ES-I3 (cell line): Measurements from ENCODE around the gene KRT35.

Experiments used
- H3K36me3 ChIP-seq: 2 replicates; pipeline ENCODE4 v1.6.1; 2013; ENCODE audit warnings: mild to moderate bottlenecking, low read length, control low read depth, moderate library complexity; ENCODE audit not compliant: insufficient read depth
- H3K4me1 ChIP-seq: 2 replicates; pipeline ENCODE4 v1.6.1; 2013; ENCODE audit warnings: mild to moderate bottlenecking, control low read depth, low read length; ENCODE audit not compliant: insufficient read depth
- H3K9ac ChIP-seq: 2 replicates; pipeline ENCODE4 v1.6.1; 2013; ENCODE audit warnings: low read depth, mild to moderate bottlenecking, low read length, moderate library complexity
- H3K9me3 ChIP-seq: 2 replicates; pipeline ENCODE4 v1.6.1; 2013; ENCODE audit warnings: mild to moderate bottlenecking, low read length, moderate library complexity; ENCODE audit not compliant: control insufficient read depth, insufficient read depth

KRT35 gene

DNA sequence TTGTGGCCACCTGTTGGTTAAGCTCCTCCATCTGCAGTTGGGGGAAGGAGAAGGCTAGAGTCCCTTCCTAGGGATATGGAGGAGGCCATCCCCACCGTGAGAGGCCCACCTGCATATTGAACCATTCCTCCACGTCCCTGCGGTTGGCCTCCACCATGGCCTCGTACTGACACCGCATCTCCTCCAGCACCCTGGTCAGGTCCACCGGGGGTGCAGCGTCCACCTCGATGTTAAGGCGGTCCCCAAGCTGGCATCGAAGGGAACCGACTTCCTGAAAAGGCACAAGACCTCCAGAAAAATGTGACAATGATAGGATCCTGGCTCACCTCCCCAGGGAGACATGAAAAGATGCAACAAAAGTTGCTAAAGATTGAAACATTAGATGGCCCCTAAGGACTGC lies 16.8 kb downstream of the KRT35 start:
- H3K4me1 ChIP-seq, result no peaks in the 10 kb centered on the region
- no peaks in the 10 kb centered on the region for H3K9me3 ChIP-seq
- no peak overlapping the region for H3K9ac ChIP-seq
- no peaks in the 10 kb centered on the region for H3K36me3 ChIP-seq

- Histone ChIP-seq H3K4me1 (no peaks in the 10 kb centered on the region), H3K9me3 (no peaks in the 10 kb centered on the region), H3K9ac (no peak overlapping the region), H3K36me3 (no peaks in the 10 kb centered on the region)
Observed at GRCh38 chr17:41463746-41464145, 17.2 kb downstream of the KRT35 start.

DNA sequence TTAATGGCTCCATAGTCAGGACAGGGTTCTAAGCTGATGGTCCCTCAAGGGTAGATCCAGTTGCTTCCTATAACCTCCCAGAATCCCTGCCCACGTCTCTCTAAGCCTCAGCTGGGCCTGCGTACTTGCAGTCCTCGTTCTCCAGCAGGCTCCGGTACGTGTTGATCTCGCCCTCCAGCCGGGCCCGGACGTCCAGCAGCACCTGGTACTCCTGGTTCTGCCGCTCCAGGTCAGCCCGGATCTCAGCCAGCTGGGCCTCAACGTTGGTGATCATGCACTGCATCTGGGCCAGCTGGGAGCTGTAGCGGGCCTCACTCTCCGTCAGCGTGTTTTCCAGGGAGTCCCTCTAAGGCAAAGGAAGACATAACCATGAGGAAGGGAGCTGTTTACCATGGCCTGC lies 18.2 kb downstream of the KRT35 start:
- H3K36me3 ChIP-seq, result no peaks in the 10 kb centered on the region

DNA sequence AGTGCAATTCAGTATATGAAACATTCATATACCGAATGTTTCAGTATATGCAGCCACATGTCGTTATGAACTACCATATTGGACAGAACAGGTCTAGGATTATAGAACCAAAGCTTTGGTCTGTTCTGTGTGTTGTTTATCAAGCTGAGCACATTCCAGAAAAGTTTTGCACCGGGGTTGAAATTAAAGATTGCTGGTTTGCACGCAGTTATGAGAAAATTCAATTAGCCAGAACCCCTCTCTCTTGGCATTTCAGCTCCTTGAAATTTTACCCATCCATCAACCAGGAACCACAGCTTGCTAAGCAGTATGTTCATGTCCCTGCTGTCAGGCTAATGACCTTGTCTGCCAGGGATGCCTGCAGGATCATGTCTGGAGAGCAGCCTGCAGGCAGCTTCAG lies 23.3 kb downstream of the KRT35 start:
- Histone ChIP-seq H3K4me1 (no peaks in the 10 kb centered on the region), H3K9me3 (no peaks in the 10 kb centered on the region), H3K36me3 (no peaks in the 10 kb centered on the region)

More for the DNA sequence above, 18.2 kb downstream of the KRT35 start:
- Histone ChIP-seq H3K9me3 (no peaks in the 10 kb centered on the region), H3K9ac (no peak overlapping the region), H3K4me1 (no peaks in the 10 kb centered on the region)

DNA sequence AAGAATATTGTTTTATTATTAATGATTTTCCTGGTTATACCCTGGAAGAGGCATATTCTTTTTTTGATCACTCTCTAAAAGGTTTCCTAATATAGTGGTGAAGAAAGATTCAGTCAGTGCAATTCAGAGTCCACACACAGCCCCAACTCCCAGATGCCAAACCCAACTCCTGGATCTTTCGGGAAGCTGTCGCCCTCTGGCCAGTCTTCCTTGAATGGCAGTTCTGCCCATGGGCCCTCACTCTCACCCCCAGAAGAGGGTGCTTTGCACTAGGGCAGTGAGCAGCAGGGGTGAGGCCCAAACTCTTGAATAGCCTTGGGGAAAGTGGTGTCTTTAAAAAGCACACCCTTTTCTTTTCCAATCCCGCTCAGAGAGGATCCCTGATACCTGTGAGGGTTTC lies 24.7 kb downstream of the KRT35 start:
- Histone ChIP-seq H3K4me1 (no peaks in the 10 kb centered on the region), H3K9ac (no peak overlapping the region)

More for the DNA sequence above, 23.3 kb downstream of the KRT35 start:
- H3K9ac ChIP-seq, result no peak overlapping the region

GRCh38 chr17:41455236-41455635 lies 25.7 kb downstream of the KRT35 start:
- H3K4me1 ChIP-seq, result no peaks in the 10 kb centered on the region
- H3K9me3 ChIP-seq, result peaks cover 2% of the 10 kb centered on the region
- no peaks in the 10 kb centered on the region for H3K36me3 ChIP-seq
- no peak overlapping the region for H3K9ac ChIP-seq

More for the DNA sequence above, 24.7 kb downstream of the KRT35 start:
- peaks cover 2% of the 10 kb centered on the region for H3K9me3 ChIP-seq
- H3K36me3 ChIP-seq, result no peaks in the 10 kb centered on the region

DNA sequence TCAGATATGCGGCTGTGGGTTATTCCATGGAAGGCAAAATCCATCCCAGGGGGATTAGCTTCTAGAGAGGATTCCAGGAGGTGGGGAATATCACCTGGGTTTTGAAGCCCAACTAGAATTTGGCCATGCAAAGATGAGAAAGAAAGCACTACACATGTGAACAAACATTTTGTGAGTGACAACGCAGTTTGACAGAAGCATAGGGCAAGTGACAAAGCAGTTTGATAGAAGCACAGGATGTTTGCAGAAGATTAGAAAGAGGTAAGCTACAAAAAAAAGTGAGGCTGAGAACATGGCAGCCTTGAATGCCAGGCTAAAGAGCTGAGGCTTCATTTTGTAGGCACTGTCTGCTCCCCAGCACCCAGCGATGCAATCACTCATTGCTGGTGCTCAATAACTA lies 27.9 kb downstream of the KRT35 start:
- Histone ChIP-seq H3K9ac (no peak overlapping the region), H3K36me3 (no peaks in the 10 kb centered on the region), H3K9me3 (peaks cover 2% of the 10 kb centered on the region), H3K4me1 (no peaks in the 10 kb centered on the region)

DNA sequence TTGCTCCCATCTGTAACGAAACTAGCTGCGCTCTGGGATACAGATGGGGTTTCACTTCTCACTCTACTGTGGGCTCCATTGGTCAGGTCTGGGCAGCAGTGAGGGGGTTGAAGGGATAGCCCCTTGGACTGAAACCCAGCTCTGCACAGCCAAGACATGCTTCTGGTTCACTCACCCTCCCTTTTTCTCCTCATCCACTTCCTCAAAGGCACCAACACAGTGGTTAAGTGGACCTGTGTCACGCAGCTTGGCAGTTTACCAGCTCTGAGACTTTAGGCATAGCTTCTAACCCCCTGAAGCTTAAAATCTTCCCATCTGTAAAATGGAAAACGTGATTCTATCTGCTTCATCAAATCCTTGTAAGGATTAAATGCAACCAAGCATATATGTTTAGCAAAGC lies 28.7 kb downstream of the KRT35 start:
- H3K9me3 ChIP-seq, result peaks cover 2% of the 10 kb centered on the region
- no peaks in the 10 kb centered on the region for H3K36me3 ChIP-seq
- no peak overlapping the region for H3K9ac ChIP-seq
- H3K4me1 ChIP-seq, result no peaks in the 10 kb centered on the region

DNA sequence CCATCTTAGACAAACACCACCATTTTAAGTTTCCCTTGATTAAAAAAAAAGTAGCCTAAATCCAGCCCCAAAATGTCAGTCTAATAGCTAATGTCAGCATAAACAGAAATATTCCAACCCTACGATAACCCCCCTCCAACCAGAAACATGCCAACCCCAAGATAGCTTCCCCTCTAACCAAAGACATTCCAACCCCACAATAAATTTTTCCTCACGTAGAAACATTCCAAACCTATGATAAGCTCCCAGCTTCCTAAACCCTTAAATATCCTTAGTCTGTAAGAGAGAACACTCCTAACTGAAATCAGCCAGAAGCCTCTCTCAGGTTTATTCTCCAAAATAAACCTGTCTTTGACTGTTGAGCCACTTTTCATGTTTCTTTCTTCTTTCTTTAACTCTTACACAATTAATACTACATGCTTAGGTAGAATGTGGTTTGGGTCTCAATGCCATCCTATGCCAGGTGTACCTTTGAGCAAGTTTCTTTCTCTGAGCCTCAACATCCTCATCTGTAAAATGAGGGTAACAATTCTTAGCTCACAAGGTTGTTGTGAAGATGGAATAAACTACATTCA lies 29.7 kb downstream of the KRT35 start:
- no peak overlapping the region for H3K9ac ChIP-seq
- no peaks in the 10 kb centered on the region for H3K4me1 ChIP-seq
- H3K9me3 ChIP-seq, result peaks cover 2% of the 10 kb centered on the region
- no peaks in the 10 kb centered on the region for H3K36me3 ChIP-seq

GRCh38 chr17:41449008-41449407 lies 31.9 kb downstream of the KRT35 start:
- H3K36me3 ChIP-seq, result no peaks in the 10 kb centered on the region
- no peak overlapping the region for H3K9ac ChIP-seq
- peaks cover 2% of the 10 kb centered on the region for H3K9me3 ChIP-seq
- no peaks in the 10 kb centered on the region for H3K4me1 ChIP-seq

DNA sequence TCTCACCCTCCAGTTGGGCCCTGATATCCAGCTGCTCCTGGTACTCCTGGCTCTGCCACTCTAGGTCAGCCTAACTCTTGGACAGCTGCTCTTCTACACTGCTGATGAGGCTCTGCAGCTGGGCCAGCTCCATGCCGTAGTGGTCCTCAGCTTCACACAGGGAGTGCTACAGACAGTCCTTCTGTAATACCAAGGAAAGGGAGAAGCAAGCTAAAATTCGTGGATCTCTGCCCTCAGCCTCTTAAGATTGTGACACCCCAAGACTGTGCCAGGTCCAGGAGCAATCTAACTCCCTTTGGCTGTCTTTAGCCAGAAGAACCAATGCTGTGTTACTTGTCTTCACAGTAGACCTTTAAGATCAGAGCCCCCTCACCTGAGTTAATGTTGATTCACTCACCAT lies 32.4 kb downstream of the KRT35 start:
- Histone ChIP-seq H3K9ac (no peak overlapping the region), H3K36me3 (no peaks in the 10 kb centered on the region), H3K9me3 (peaks cover 2% of the 10 kb centered on the region), H3K4me1 (no peaks in the 10 kb centered on the region)

DNA sequence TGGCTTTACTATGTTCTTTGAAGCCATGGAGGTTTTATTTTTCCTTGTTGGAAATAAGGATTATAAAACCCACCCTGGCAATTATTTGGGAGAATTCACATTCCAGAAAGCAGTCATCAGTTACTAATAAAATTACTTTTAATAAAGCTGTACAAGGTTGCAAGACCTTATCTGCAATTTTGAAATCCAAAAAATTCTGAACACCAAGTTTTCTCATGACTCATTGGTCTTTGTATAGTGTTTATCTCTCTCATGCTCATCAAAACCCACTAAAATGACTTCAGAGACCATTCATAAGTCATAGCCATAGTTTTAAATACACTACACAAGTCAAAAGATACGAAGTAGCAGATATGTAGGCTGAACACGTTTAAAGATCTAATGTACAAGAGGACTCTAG lies 34.1 kb downstream of the KRT35 start:
- Histone ChIP-seq H3K9me3 (peaks cover 2% of the 10 kb centered on the region), H3K4me1 (no peaks in the 10 kb centered on the region), H3K36me3 (no peaks in the 10 kb centered on the region), H3K9ac (no peak overlapping the region)

GRCh38 chr17:41444640-41445039 lies 36.3 kb downstream of the KRT35 start:
- no peak overlapping the region for H3K9ac ChIP-seq
- no peaks in the 10 kb centered on the region for H3K9me3 ChIP-seq
- no peaks in the 10 kb centered on the region for H3K4me1 ChIP-seq
- H3K36me3 ChIP-seq, result no peaks in the 10 kb centered on the region

- Histone ChIP-seq H3K9me3 (no peaks in the 10 kb centered on the region), H3K4me1 (no peaks in the 10 kb centered on the region), H3K9ac (no peak overlapping the region), H3K36me3 (no peaks in the 10 kb centered on the region)
Observed at GRCh38 chr17:41444186-41444585, 36.8 kb downstream of the KRT35 start.

DNA sequence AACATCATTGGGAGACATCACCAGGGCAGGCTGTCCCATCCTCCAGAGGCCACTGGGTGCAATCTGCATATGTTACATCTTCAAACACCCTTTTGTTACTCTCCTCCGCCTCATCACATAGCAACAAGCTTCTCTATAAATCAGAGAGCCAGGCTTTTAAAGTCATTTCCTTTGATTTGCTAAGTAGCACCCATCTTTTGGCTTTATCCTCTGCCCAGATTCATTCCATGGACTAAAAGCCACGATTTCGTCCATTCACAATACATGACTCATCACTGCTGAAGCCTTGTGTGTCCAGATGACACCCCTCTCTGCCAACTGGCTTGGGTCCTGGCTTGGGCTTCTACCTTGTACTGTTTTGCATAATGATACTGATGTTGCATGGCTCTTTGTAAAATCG lies 38.2 kb downstream of the KRT35 start:
- no peak overlapping the region for H3K9ac ChIP-seq
- H3K4me1 ChIP-seq, result no peaks in the 10 kb centered on the region
- H3K36me3 ChIP-seq, result no peaks in the 10 kb centered on the region
- H3K9me3 ChIP-seq, result no peaks in the 10 kb centered on the region

DNA sequence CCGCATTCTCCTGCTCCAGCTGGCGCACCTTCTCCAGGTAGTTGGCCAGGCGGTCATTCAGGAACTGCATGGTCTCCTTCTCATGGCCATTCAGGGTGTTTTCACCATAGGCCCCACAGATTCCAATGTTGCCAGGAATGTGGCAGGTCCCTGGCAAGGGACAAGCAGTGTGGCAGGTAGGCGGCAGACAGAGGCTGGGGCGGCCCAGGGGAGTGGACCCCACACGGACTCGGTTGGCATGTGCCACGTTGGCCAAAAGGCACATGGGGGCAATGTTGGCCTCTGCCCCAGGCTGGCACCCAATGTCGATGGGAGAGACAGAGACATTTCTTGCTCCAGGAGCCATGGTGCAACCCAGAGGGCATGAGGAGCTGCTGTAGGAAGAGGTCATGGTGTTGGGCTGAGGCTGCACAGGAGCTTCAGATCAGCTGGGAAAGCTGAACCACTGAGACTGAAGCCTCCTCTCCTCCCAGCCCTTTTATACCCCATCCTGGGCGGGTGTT lies 40.4 kb downstream of the KRT35 start, which contains the start of gene KRT38:
KRT38 (minus strand) TSS at position 453 of the 503 bp plus-strand sequence; CDS start at position 391, 62 bp downstream.
- H3K4me1 ChIP-seq, result no peaks in the 10 kb centered on the region
- no peaks in the 10 kb centered on the region for H3K9me3 ChIP-seq
- no peaks in the 10 kb centered on the region for H3K36me3 ChIP-seq

More for the DNA sequence above, 40.4 kb downstream of the KRT35 start, which contains the start of gene KRT38:
- no peak within 1 kb of the TSS for H3K9ac ChIP-seq
